SK-N-SH (cell line): Measurements from ENCODE around the gene CAV1. TPM values are rescaled to one million over a fixed set of nuclear protein-coding genes. Genes with fewer than 3 reads are reported as not detected.
A peak's percentile ranks its signal among the peaks of the same experiment; 100 is the strongest.

ENCODE experiments used
- CTCF ChIA-PET: fragments of 300-600, 350-600 bp; formaldehyde crosslinking; extraction: SDS; loops from one replicate; lab custom pipeline; 2021; lab: Yijun Ruan, JAX
- POLR2A ChIA-PET: fragments of 350-600 bp; sonication (Branson Sonifier 250); formaldehyde crosslinking; extraction: SDS; loops from one replicate; lab custom pipeline; 2020; ENCODE audit warnings: antibody characterized with exemption, inconsistent platforms; lab: Yijun Ruan, JAX
- DNase-seq: peaks from one replicate; pipeline ENCODE4 v3.0.0; 2012
- H2AFZ ChIP-seq: fragments of 200-600 bp; sonication (generic); 2 replicates; pipeline ENCODE4 v1.8.1; 2016; ENCODE audit warnings: antibody characterized with exemption, mild to moderate bottlenecking, low read depth
- H3F3A ChIP-seq: fragments of 200-600 bp; sonication (generic); replicated peaks from 2 replicates; pipeline ENCODE3; 2016; ENCODE audit warnings: antibody characterized with exemption, mild to moderate bottlenecking; ENCODE audit not compliant: insufficient read depth
- H3K27ac ChIP-seq, 2 experiments: fragments of 200-500 bp in 1 of 2; fragments of 200-600 bp in 1 of 2; sonication (Bioruptor generic) in 1 of 2; sonication (generic), shearing (Covaris generic) in 1 of 2; 2 replicates each; pipeline versions ENCODE4 v1.5.1 to v1.6.1; 2014 to 2016; ENCODE audit warnings: low read depth in 2 of 2, inconsistent platforms in 1 of 2, low read length in 1 of 2, mild to moderate bottlenecking in 1 of 2, mixed read lengths in 1 of 2
- H3K27me3 ChIP-seq: fragments of 200-600 bp; sonication (generic), shearing (Covaris generic); 2 replicates; pipeline ENCODE4 v1.6.1; 2016; ENCODE audit warnings: mixed run types; ENCODE audit not compliant: insufficient read depth
- H3K36me3 ChIP-seq, 2 experiments: fragments of 200-500 bp in 1 of 2; fragments of 200-600 bp in 1 of 2; sonication (Bioruptor generic) in 1 of 2; sonication (generic) in 1 of 2; replicated peaks in 1 of 2; 2 replicates each; pipeline versions ENCODE3 to v1.5.1; 2014 to 2016; ENCODE audit warnings: low read length in 1 of 2, mild to moderate bottlenecking in 1 of 2; ENCODE audit not compliant: insufficient read depth in 2 of 2, control insufficient read depth in 1 of 2
- H3K4me1 ChIP-seq, 2 experiments: fragments of 200-500 bp in 1 of 2; fragments of 200-600 bp in 1 of 2; sonication (Bioruptor generic) in 1 of 2; sonication (generic), shearing (Covaris generic) in 1 of 2; 2 replicates each; pipeline versions ENCODE4 v1.5.1 to v1.6.1; 2014 to 2016; ENCODE audit warnings: low read depth in 1 of 2, low read length in 1 of 2, mixed run types in 1 of 2; ENCODE audit not compliant: insufficient read depth in 2 of 2, control insufficient read depth in 1 of 2
- H3K4me2 ChIP-seq: fragments of 200-600 bp; sonication (generic), shearing (Covaris generic); 2 replicates; pipeline ENCODE4 v1.6.1; 2017; ENCODE audit warnings: mixed run types
- H3K4me3 ChIP-seq, 2 experiments: fragments of 200-500 bp in 1 of 2; fragments of 200-600 bp in 1 of 2; sonication (Bioruptor generic) in 1 of 2; sonication (generic), shearing (Covaris generic) in 1 of 2; 2 replicates each; pipeline versions ENCODE4 v1.5.1 to v1.8.1; 2014 to 2016; ENCODE audit warnings: low read depth in 2 of 2, inconsistent platforms in 1 of 2, low read length in 1 of 2, mild to moderate bottlenecking in 1 of 2, mixed read lengths in 1 of 2, moderate library complexity in 1 of 2
- H3K79me2 ChIP-seq: fragments of 200-600 bp; sonication (generic); 2 replicates; pipeline ENCODE4 v1.8.1; 2017; ENCODE audit warnings: mild to moderate bottlenecking; ENCODE audit not compliant: insufficient read depth
- H3K9ac ChIP-seq: fragments of 200-600 bp; sonication (generic); 2 replicates; pipeline ENCODE4 v1.6.1; 2017; ENCODE audit warnings: mixed run types
- H3K9me2 ChIP-seq: fragments of 200-600 bp; sonication (generic); 2 replicates; pipeline ENCODE4 v1.6.1; 2017; ENCODE audit warnings: mixed run types
- H3K9me3 ChIP-seq: fragments of 200-600 bp; sonication (generic); 2 replicates; pipeline ENCODE4 v1.6.1; 2017; ENCODE audit warnings: mixed run types, mild to moderate bottlenecking, moderate library complexity
- H4K20me1 ChIP-seq: fragments of 200-600 bp; sonication (generic); 2 replicates; pipeline ENCODE4 v1.6.1; 2017; ENCODE audit warnings: mild to moderate bottlenecking, mixed run types; ENCODE audit not compliant: insufficient read depth
- CHD2 ChIP-seq: fragments of 150-350 bp; IDR thresholded peaks from 2 replicates; pipeline ENCODE4 v1.6.1; 2018; ENCODE audit warnings: low read length; ENCODE audit not compliant: partially characterized antibody
- ELF1 ChIP-seq: IDR thresholded peaks from 2 replicates; pipeline ENCODE4 v1.4.0; 2012
- EP300 ChIP-seq, 2 experiments: IDR thresholded peaks; 2 replicates each; pipeline versions ENCODE4 v1.4.0 to v1.6.1; 2012; ENCODE audit warnings: borderline replicate concordance in 1 of 2, low read depth in 1 of 2, low read length in 1 of 2
- EZH2phosphoT487 ChIP-seq: fragments of 200-600 bp; sonication (generic); IDR thresholded peaks from 2 replicates; pipeline ENCODE4 v1.6.1; 2017; ENCODE audit warnings: low read depth, mixed run types, mild to moderate bottlenecking, antibody characterized with exemption, moderate library complexity, borderline replicate concordance
- FOSL2 ChIP-seq: IDR thresholded peaks from 2 replicates; pipeline ENCODE4 v1.4.0; 2012; ENCODE audit warnings: low read depth, mild to moderate bottlenecking, moderate library complexity, borderline replicate concordance
- FOXJ3 ChIP-seq: sonication (generic); formaldehyde crosslinking; IDR thresholded peaks from 2 replicates; pipeline ENCODE4 v1.5.1; 2020; ENCODE audit warnings: mild to moderate bottlenecking, missing genetic modification reagents
- GABPA ChIP-seq: IDR thresholded peaks from 2 replicates; pipeline ENCODE4 v1.4.0; 2012; ENCODE audit warnings: low read depth, mild to moderate bottlenecking
- GATA2 ChIP-seq: sonication (generic); formaldehyde crosslinking; IDR thresholded peaks from 2 replicates; pipeline ENCODE4 v1.5.0; 2020; ENCODE audit warnings: mild to moderate bottlenecking, missing genetic modification reagents
- JUND ChIP-seq: IDR thresholded peaks from 2 replicates; pipeline ENCODE4 v1.4.0; 2012
- MEF2A ChIP-seq: IDR thresholded peaks from 2 replicates; pipeline ENCODE4 v1.4.0; 2012; ENCODE audit warnings: low read depth, borderline replicate concordance
- MXI1 ChIP-seq: IDR thresholded peaks from 2 replicates; pipeline ENCODE4 v1.6.1; 2012; ENCODE audit warnings: mild to moderate bottlenecking, low read depth, low read length, improper control_type of control experiment
- NFIC ChIP-seq: IDR thresholded peaks from 2 replicates; pipeline ENCODE4 v1.4.0; 2012; ENCODE audit warnings: borderline replicate concordance
- NRF1 ChIP-seq: IDR thresholded peaks from 2 replicates; pipeline ENCODE4 v1.6.1; 2012; ENCODE audit warnings: low read depth, mild to moderate bottlenecking, low read length
- POLR2AphosphoS5 ChIP-seq: IDR thresholded peaks from 2 replicates; pipeline ENCODE4 v1.6.1; 2012; ENCODE audit warnings: low read depth, low read length
- RAD21 ChIP-seq: IDR thresholded peaks from 2 replicates; pipeline ENCODE4 v1.6.1; 2012; ENCODE audit warnings: mild to moderate bottlenecking, low read length
- RCOR1 ChIP-seq: fragments of 150-350 bp; IDR thresholded peaks from 2 replicates; pipeline ENCODE4 v1.6.1; 2017; ENCODE audit warnings: antibody characterized with exemption, low read length
- RFX5 ChIP-seq: IDR thresholded peaks from 2 replicates; pipeline ENCODE4 v1.6.1; 2012; ENCODE audit warnings: mild to moderate bottlenecking, improper control_type of control experiment, low read length
- SIN3A ChIP-seq: IDR thresholded peaks from 2 replicates; pipeline ENCODE4 v1.6.1; 2012; ENCODE audit warnings: low read depth, mild to moderate bottlenecking, low read length, moderate library complexity, borderline replicate concordance
- SMC3 ChIP-seq: IDR thresholded peaks from 2 replicates; pipeline ENCODE4 v1.6.1; 2012; ENCODE audit warnings: low read depth, low read length, improper control_type of control experiment
- TAF1 ChIP-seq: IDR thresholded peaks from 2 replicates; pipeline ENCODE4 v1.6.1; 2012; ENCODE audit warnings: low read depth, mild to moderate bottlenecking, low read length, moderate library complexity, borderline replicate concordance
- TEAD4 ChIP-seq: IDR thresholded peaks from 2 replicates; pipeline ENCODE4 v1.4.0; 2012; ENCODE audit warnings: mild to moderate bottlenecking, borderline replicate concordance; ENCODE audit not compliant: insufficient read depth
- YY1 ChIP-seq: IDR thresholded peaks from 2 replicates; pipeline ENCODE4 v1.4.0; 2012; ENCODE audit warnings: low read depth, mild to moderate bottlenecking
- WGBS: methylation state at CpG from one replicate; pipeline ENCODE4 v1.1.6; 2017; ENCODE audit warnings: low lambda C conversion rate; 5-methylcytosine and 5-hydroxymethylcytosine counted together
- polyA plus RNA-seq, 3 experiments: library from polyadenylated mRNA; depleted of rRNA; stranded (reverse); fragments of >200 nt; gene quantifications; 2 replicates each; pipeline ENCODE4 v1.2.3, GENCODE V29; 2012
- TF ChIP-seq, protein P1 (sequence below): fragments of 200-600 bp; sonication (generic); IDR thresholded peaks from 2 replicates; pipeline ENCODE4 v1.6.1; 2017; ENCODE audit warnings: antibody characterized with exemption, mild to moderate bottlenecking, moderate library complexity
- TF ChIP-seq, protein P2 (sequence below): fragments of 150-350 bp; IDR thresholded peaks from 2 replicates; pipeline ENCODE4 v1.6.1; 2017; ENCODE audit warnings: antibody characterized with exemption, low read length, low read depth, borderline replicate concordance
- TF ChIP-seq, protein P3 (sequence below): IDR thresholded peaks from 2 replicates; pipeline ENCODE4 v1.4.0; 2012; ENCODE audit warnings: low read depth
- TF ChIP-seq, protein P4 (sequence below): fragments of 150-350 bp; IDR thresholded peaks from 2 replicates; pipeline ENCODE4 v1.6.1; 2016; ENCODE audit warnings: mild to moderate bottlenecking, low read depth, low read length
- TF ChIP-seq, protein P5 (sequence below): IDR thresholded peaks from 2 replicates; pipeline ENCODE4 v1.4.0; 2012; ENCODE audit warnings: low read depth, borderline replicate concordance

CAV1 gene
- polyA plus RNA-seq, 1 of the 3 experiments (the other 2 are of a cell fraction): 968 TPM

DNA sequence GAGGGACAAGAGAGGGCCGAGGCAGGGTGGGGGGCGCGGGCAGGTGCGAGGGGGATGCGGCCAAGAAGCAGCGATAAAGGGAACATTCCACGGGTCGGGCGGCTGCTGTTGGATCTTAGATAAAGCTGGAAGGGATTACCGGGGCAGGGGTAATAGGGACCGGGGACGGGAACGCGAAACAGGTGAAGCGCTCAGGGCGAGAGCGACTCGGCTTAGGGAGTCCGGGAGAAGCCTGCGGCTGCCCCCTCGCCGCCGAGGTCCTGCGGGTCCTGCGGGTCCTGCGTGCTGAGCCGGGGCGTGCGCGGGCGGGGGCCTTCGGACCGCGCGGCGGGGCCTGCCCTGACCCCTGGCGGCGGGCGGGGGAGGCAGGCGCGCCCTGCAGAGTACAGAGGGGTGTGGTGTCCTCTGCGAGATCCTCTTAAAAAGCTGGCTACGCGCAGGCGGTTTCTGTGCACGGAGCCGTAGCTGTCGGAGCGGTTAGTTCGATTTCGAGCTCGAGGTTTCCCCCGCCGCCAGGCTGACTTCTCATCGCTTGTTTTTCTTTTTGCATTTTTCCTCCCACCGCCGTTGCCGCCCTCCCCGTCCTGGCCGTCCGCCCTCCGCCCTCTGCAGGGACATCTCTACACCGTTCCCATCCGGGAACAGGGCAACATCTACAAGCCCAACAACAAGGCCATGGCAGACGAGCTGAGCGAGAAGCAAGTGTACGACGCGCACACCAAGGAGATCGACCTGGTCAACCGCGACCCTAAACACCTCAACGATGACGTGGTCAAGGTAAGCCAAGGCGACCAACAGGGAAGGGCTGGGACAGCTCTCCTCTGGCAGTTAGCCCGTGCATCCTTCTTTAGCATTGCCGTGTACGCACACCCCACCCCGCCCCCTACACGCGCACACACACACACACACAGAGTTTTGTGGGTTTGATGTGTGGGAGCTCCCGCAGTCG lies 1.4 kb downstream of the CAV1 start (continued):
- TF ChIP-seq RAD21 (peak; percentile 48; the same call in 1 of the 2 replicates), NRF1 (peak; percentile 46)

DNA sequence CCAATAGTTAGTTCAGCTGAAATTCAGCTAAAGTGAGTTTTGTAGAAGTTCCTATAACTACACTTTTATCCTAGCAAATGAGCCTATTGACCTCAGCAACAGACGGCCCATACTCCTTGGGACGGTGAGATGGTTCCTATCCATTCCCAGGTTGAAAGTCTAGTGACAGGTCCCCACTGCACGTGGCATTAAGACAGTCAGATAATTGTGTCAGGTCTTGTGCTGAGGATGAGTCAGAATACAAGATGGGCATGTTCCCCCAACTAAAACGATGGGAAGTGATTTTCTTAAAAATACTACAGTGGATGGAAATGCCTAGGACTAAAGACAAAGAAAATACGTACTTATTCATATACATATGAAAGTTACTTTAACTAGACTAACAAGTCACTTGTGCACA lies 2.1 kb downstream of the CAV1 start:
- peak overlapping the region; percentile 57 to 84 for H3K4me3 ChIP-seq
- H3K4me2 ChIP-seq: peak overlapping the region; percentile 90
- no peak for DNase-seq
- H3K9me3 ChIP-seq: no peaks in the 10 kb centered on the region
- peak overlapping the region; percentile 100 for H3K9ac ChIP-seq
- H3K36me3 ChIP-seq: peaks cover 41 to 48% of the 10 kb centered on the region in 2 experiments
- POLR2A ChIA-PET: no interaction called here
- CTCF ChIA-PET: interaction anchor here (0.6 to 3.1 kb wide), 20 partner anchors 12 to 374 kb away, joined by 3 to 18 read pairs (median 6); partner anchors contain the start of gene CAV2
- H3K27me3 ChIP-seq: no peaks in the 10 kb centered on the region
- H3K9me2 ChIP-seq: no peaks in the 10 kb centered on the region
- peaks cover 4 to 41% of the 10 kb centered on the region in 2 experiments for H3K4me1 ChIP-seq
- 7% methylated on average over 5 of the region's 5 CpGs for WGBS
- peak overlapping the region; percentile 77 to 99; a peak in 3 of 4 replicates for H3K27ac ChIP-seq
- H4K20me1 ChIP-seq: peaks cover 28% of the 10 kb centered on the region
- no peak overlapping the region for H2AFZ ChIP-seq
- H3F3A ChIP-seq: peaks cover 63% of the 10 kb centered on the region
- peaks cover 71% of the 10 kb centered on the region for H3K79me2 ChIP-seq
- TF ChIP-seq FOXJ3 (CRISPR knock-in tag): no peak
- TF ChIP-seq RFX5: no peak
- TF ChIP-seq NFIC: no peak
- TF ChIP-seq, protein P1, sequence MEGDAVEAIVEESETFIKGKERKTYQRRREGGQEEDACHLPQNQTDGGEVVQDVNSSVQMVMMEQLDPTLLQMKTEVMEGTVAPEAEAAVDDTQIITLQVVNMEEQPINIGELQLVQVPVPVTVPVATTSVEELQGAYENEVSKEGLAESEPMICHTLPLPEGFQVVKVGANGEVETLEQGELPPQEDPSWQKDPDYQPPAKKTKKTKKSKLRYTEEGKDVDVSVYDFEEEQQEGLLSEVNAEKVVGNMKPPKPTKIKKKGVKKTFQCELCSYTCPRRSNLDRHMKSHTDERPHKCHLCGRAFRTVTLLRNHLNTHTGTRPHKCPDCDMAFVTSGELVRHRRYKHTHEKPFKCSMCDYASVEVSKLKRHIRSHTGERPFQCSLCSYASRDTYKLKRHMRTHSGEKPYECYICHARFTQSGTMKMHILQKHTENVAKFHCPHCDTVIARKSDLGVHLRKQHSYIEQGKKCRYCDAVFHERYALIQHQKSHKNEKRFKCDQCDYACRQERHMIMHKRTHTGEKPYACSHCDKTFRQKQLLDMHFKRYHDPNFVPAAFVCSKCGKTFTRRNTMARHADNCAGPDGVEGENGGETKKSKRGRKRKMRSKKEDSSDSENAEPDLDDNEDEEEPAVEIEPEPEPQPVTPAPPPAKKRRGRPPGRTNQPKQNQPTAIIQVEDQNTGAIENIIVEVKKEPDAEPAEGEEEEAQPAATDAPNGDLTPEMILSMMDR: no peak
- no peak for TF ChIP-seq RCOR1
- no peak for TF ChIP-seq RAD21
- TF ChIP-seq JUND: peak; percentile 36; the same call in 1 of the 2 replicates
- TF ChIP-seq GATA2 (CRISPR knock-in tag): no peak
- TF ChIP-seq TEAD4: no peak
- TF ChIP-seq, protein P2, sequence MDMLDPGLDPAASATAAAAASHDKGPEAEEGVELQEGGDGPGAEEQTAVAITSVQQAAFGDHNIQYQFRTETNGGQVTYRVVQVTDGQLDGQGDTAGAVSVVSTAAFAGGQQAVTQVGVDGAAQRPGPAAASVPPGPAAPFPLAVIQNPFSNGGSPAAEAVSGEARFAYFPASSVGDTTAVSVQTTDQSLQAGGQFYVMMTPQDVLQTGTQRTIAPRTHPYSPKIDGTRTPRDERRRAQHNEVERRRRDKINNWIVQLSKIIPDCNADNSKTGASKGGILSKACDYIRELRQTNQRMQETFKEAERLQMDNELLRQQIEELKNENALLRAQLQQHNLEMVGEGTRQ: no peak
- no peak for TF ChIP-seq YY1
- no peak for TF ChIP-seq TAF1
- no peak for TF ChIP-seq SMC3
- peak; percentile 35; the same call in 1 of the 2 replicates for TF ChIP-seq FOSL2
- peak; percentile 61; the same call in 1 of the 2 replicates for TF ChIP-seq MXI1
- no peak for TF ChIP-seq GABPA
- TF ChIP-seq, protein P3, sequence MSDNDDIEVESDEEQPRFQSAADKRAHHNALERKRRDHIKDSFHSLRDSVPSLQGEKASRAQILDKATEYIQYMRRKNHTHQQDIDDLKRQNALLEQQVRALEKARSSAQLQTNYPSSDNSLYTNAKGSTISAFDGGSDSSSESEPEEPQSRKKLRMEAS: peak; percentile 91
- TF ChIP-seq SIN3A: no peak; the same call in 1 of the 2 replicates
- no peak for TF ChIP-seq NRF1
- no peak for TF ChIP-seq EP300 (IDR thresholded peaks at IDR 0.05; ENCODE audit: borderline replicate concordance in 1 of 2, low read depth in 1 of 2, low read length in 1 of 2)
- TF ChIP-seq, protein P4, sequence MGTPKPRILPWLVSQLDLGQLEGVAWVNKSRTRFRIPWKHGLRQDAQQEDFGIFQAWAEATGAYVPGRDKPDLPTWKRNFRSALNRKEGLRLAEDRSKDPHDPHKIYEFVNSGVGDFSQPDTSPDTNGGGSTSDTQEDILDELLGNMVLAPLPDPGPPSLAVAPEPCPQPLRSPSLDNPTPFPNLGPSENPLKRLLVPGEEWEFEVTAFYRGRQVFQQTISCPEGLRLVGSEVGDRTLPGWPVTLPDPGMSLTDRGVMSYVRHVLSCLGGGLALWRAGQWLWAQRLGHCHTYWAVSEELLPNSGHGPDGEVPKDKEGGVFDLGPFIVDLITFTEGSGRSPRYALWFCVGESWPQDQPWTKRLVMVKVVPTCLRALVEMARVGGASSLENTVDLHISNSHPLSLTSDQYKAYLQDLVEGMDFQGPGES: no peak
- TF ChIP-seq POLR2AphosphoS5: no peak
- TF ChIP-seq, protein P5, sequence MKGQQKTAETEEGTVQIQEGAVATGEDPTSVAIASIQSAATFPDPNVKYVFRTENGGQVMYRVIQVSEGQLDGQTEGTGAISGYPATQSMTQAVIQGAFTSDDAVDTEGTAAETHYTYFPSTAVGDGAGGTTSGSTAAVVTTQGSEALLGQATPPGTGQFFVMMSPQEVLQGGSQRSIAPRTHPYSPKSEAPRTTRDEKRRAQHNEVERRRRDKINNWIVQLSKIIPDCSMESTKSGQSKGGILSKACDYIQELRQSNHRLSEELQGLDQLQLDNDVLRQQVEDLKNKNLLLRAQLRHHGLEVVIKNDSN: no peak
- TF ChIP-seq MEF2A: no peak
- TF ChIP-seq CHD2: no peak
- TF ChIP-seq EZH2phosphoT487: no peak
- TF ChIP-seq ELF1: no peak
